Esophagus muscularis mucosa (tissue), 4 donors: ENCODE data around the gene NPVF. TPM values are rescaled to one million over a fixed set of nuclear protein-coding genes. Genes with fewer than 3 reads are reported as not detected.
A peak's percentile ranks its signal among the peaks of the same experiment; 100 is the strongest.

ENCODE experiments used
- DNase-seq: peaks from one replicate; pipeline ENCODE4 v3.0.0-alpha.2; 2017; ENCODE audit errors: extremely low spot score
- H3K27ac ChIP-seq, 4 donors: fragments of 200-600 bp; sonication (generic); replicated peaks in 1 of 4; 1 replicate in 3 of 4; 2 replicates in 1 of 4; pipeline ENCODE4 v1.5.1; 2016 to 2019; ENCODE audit warnings: mild to moderate bottlenecking in 1 of 4
- H3K27me3 ChIP-seq, 4 donors: fragments of 200-600 bp; sonication (generic); one replicate each; pipeline versions ENCODE4 v1.5.1 to v1.6.0; 2016 to 2019
- H3K36me3 ChIP-seq, 4 donors: fragments of 200-600 bp; sonication (generic); one replicate each; pipeline ENCODE4 v1.5.1; 2016 to 2019
- H3K4me1 ChIP-seq, 4 donors: fragments of 200-600 bp; sonication (generic); one replicate each; pipeline ENCODE4 v1.5.1; 2016 to 2019
- H3K4me3 ChIP-seq, 4 donors: fragments of 200-600 bp; sonication (generic); 1 replicate in 2 of 4; 2 replicates in 2 of 4; pipeline ENCODE4 v1.5.1; 2016 to 2019; ENCODE audit warnings: mild to moderate bottlenecking in 4 of 4, moderate library complexity in 1 of 4
- H3K9me3 ChIP-seq, 4 donors: fragments of 200-600 bp; sonication (generic); 1 replicate in 3 of 4; 2 replicates in 1 of 4; pipeline ENCODE4 v1.5.1; 2016 to 2019
- CTCF ChIP-seq, 3 experiments: fragments of 200-600 bp in 2 of 3; fragments of 450-650 bp in 1 of 3; sonication (generic) in 2 of 3; IDR thresholded peaks; one replicate each; pipeline ENCODE4 v1.5.1; 2017 to 2019; ENCODE audit warnings: antibody characterized with exemption in 3 of 3, mild to moderate bottlenecking in 2 of 3, moderate library complexity in 1 of 3
- EP300 ChIP-seq: sonication (generic); formaldehyde crosslinking; IDR thresholded peaks from one replicate; pipeline ENCODE4 v1.6.1; 2017; ENCODE audit warnings: antibody characterized with exemption
- POLR2A ChIP-seq: fragments of 450-650 bp; IDR thresholded peaks from one replicate; pipeline ENCODE4 v1.6.1; 2017; ENCODE audit warnings: antibody characterized with exemption, moderate library complexity, mild to moderate bottlenecking, low read depth
- POLR2AphosphoS5 ChIP-seq, 2 donors: sonication (generic); formaldehyde crosslinking; IDR thresholded peaks; one replicate each; pipeline ENCODE4 v1.6.1; 2017; ENCODE audit warnings: antibody characterized with exemption in 2 of 2
- WGBS: methylation state at CpG from one replicate; pipeline ENCODE4 v1.1.5; 2018; 5-methylcytosine and 5-hydroxymethylcytosine counted together
- intact Hi-C: fragments of 100-400 bp; cut with DNase I; formaldehyde crosslinking; loops from one replicate; pipeline ENCODE4 v1.15.1; 2023
- total RNA-seq, 4 donors: library from RNA; depleted of rRNA; stranded (reverse); fragments of >200 nt; gene quantifications; one replicate each; pipeline versions ENCODE4 v1.1.0 to v1.2.1, GENCODE V29; 2016

The NPVF gene
- total RNA-seq, 4 donors from 2014 or later: not detected

- Histone ChIP-seq H3K9me3 (no peaks in the 10 kb centered on the region), H3K4me1 (no peaks in the 10 kb centered on the region), H3K27ac (no peak overlapping the region), H3K36me3 (no peaks in the 10 kb centered on the region), H3K4me3 (no peak overlapping the region), H3K27me3 (peaks cover 0 to 12% (median 0%) of the 10 kb centered on the region in 4 donors)
- intact Hi-C loops: no loop called here
- DNase-seq: no peak
- WGBS: 95% methylated on average over 2 of the region's 2 CpGs
- TF ChIP-seq POLR2AphosphoS5 (IDR thresholded peaks at IDR 0.05) (no peak), CTCF (IDR thresholded peaks at IDR 0.05) (no peak), EP300 (no peak), POLR2A (no peak)
These were observed 7.3 kb downstream of the NPVF start for GRCh38 chr7:25221009-25221408.

- intact Hi-C loops: no loop called here
- TF ChIP-seq POLR2AphosphoS5 (IDR thresholded peaks at IDR 0.05) (no peak), POLR2A (no peak), EP300 (no peak), CTCF (IDR thresholded peaks at IDR 0.05) (no peak)
- Histone ChIP-seq H3K27ac (no peak overlapping the region), H3K4me3 (no peak overlapping the region), H3K27me3 (peaks cover 0 to 12% (median 0%) of the 10 kb centered on the region in 4 donors), H3K4me1 (no peaks in the 10 kb centered on the region), H3K36me3 (no peaks in the 10 kb centered on the region), H3K9me3 (no peaks in the 10 kb centered on the region)
- 87% methylated on average over 3 of the region's 3 CpGs for WGBS
- DNase-seq: no peak
These were observed 10.1 kb downstream of the NPVF start for GRCh38 chr7:25218191-25218590.

GRCh38 chr7:25216837-25217236 lies 11.4 kb downstream of the NPVF start:
- Histone ChIP-seq H3K36me3 (no peaks in the 10 kb centered on the region), H3K4me3 (no peak overlapping the region), H3K27ac (no peak overlapping the region), H3K9me3 (no peaks in the 10 kb centered on the region), H3K4me1 (no peaks in the 10 kb centered on the region), H3K27me3 (peaks cover 0 to 12% (median 0%) of the 10 kb centered on the region in 4 donors)
- 4% methylated on average over 2 of the region's 2 CpGs for WGBS
- intact Hi-C loops: no loop called here
- TF ChIP-seq CTCF (IDR thresholded peaks at IDR 0.05): peak; percentile 55 to 83 (median 77)
- no peak for TF ChIP-seq POLR2A
- no peak for DNase-seq

GRCh38 chr7:25215694-25216335 lies 12.5 kb downstream of the NPVF start:
- no peak overlapping the region for H3K27ac ChIP-seq
- peaks cover 0 to 8% (median 0%) of the 10 kb centered on the region in 4 donors for H3K27me3 ChIP-seq
- H3K36me3 ChIP-seq: no peaks in the 10 kb centered on the region
- intact Hi-C loops: no loop called here
- TF ChIP-seq EP300 (no peak), POLR2AphosphoS5 (IDR thresholded peaks at IDR 0.05) (no peak), CTCF (IDR thresholded peaks at IDR 0.05) (no peak), POLR2A (no peak)
- H3K4me1 ChIP-seq: no peaks in the 10 kb centered on the region
- 53% methylated on average over 8 of the region's 8 CpGs for WGBS
- DNase-seq: no peak
- no peak overlapping the region for H3K4me3 ChIP-seq
- H3K9me3 ChIP-seq: no peaks in the 10 kb centered on the region
